Stimulated activated CD4-positive, alpha-beta T cell treated with anti-CD3 and anti-CD28 coated beads, Interleukin-4, amount 100 ng/mL, for 4 hours (primary cell): ENCODE measurements around the gene LCE7A.

Source experiments
- DNase-seq, 2 experiments: peaks; one replicate each; pipeline ENCODE4 v3.0.0-alpha.2; 2020

The LCE7A gene

GRCh38 chr1:152880907-152881306 is 21.1 kb downstream of the LCE7A start:
- DNase-seq = no peak

- DNase-seq = no peak
Observed at GRCh38 chr1:152884085-152884484, 24.3 kb downstream of the LCE7A start.

GRCh38 chr1:152884506-152884905 is 24.7 kb downstream of the LCE7A start:
- DNase-seq = no peak

DNA sequence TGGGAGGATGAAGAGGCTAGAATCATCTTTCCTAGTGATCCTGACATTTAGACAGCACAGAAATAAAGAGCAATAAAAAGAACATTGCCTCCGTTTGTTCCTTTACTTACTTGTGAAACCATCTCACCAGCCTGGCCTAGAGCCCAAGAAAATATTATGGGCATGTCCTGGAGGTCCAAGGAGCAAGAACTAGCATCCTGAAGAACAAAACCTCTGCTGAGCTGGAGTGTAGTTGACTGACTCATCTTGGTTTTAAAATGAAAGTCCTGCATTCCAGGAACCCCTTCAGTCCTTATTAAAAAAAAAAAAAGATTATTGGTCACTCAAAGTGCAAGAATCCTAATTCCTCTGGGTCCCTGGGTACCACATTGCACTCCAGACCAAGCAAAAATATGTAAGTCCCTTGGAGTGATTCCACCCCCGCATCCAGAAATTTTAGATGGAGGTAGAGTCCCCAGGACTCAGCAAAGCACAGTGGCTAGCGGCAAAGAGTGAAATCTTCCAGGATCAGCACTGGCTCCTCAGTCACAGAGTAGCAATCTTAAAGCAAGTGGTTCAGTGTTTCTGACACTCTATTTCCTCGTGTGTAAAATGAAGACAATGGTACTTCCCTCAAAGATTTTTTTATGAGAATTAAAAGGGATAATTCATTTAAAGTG is 25.3 kb downstream of the LCE7A start:
- no peak for DNase-seq

GRCh38 chr1:152886085-152886484 is 26.3 kb downstream of the LCE7A start:
- no peak for DNase-seq

GRCh38 chr1:152886758-152887409 is 27.1 kb downstream of the LCE7A start:
- no peak for DNase-seq

DNA sequence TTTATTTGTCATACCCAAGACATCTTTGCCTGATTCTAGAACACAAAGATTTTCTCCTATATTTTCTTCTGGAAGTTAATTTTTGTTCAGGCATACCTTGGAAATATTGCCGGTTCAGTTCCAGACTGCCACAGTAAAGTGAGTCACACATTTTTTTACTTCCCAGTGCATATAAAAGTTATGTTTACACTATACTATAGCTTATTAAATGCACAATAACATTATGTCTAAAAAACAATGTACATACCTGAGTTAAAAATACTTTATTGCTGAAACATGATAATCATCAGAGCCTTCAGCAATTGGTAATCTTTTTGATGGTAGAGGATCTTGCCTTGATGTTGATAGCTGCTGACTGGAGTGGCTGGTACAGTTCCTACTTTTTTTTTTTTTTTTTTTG is 28.3 kb downstream of the LCE7A start:
- no peak for DNase-seq

- DNase-seq = no peak
Observed at GRCh38 chr1:152899027-152899426, 39.2 kb downstream of the LCE7A start.

DNA sequence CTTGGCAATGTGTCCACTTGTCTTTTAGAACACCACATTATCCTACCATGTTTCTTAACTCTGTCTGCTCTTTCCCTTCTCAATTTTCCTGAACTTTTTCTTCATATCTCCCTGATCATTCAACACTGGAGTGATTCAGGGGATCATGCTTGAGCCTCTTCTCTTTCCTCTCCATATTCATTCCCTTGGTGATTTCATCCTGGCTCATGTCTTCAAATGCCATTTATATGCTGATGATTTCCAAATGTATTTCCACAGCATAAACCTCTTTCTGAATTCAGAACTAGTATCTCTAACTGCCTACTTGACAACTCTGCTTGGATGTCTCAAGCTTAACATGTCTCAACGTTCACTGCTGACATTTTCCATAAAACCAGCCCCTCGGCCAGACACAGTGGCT is 40.1 kb downstream of the LCE7A start:
- DNase-seq = no peak

DNA sequence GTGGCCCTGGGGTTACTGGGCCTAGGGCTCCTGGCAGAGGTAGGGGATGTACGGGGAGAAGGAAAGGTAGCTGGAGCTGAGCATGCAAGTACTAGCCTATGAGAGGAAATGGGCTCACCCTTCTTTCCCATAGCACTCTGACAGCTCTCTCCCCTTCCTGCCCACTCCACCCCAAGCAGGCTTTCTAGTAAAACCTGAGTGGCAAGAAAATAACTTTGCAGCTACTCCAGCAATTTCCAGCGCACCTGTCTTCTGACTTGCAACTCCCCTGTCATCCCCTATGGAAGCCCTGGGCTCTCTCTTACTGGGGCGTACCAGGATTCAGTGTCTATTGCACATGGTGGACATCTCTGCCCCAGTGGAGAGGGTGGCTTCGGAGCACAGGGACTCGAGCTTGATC is 41.8 kb downstream of the LCE7A start:
- no peak for DNase-seq

- DNase-seq = no peak
Observed at GRCh38 chr1:152902636-152903035, 42.8 kb downstream of the LCE7A start.

DNA sequence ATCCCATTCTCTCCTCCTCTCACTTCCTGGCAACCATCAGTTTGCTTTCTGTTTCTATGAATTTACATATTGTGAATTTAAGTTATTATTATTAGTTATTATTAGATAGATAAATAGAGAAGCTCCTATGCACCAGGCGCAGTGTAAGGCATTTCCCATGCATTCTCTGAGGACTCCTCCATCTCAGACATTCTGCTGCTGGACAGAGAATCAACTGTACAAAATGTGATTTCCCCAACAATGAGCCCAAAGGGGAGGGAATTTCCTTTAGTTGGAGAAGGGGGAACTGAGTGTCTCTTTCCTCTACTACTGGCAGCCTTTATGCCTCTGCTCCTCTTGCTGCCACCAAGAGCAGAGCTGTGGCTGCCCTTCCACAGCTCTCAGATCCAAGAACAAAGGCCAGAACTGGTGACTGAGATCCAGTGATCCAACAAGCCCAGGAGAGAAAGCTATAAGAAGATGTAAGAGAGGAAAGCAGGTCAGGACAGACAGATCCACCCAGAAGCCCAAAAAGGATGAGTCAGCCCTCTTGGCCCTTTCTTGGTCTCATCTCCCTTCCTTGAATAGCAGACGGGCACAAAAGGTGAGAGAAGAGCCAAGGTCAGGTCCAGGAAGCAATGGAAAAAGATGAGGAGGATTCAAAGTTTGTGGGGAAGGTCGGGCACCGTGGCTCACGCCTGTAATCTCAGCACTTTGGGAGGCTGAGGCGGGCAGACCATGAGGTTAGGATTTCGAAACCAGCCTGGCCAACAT is 45.1 kb downstream of the LCE7A start:
- no peak for DNase-seq

GRCh38 chr1:152906023-152906565 is 46.3 kb downstream of the LCE7A start:
- DNase-seq = no peak

GRCh38 chr1:152907686-152908601 is 48.1 kb downstream of the LCE7A start, which contains the start of gene IVL:
Gene IVL (plus strand): TSS chr1:152908546. CDS start chr1:152909798, 1,252 bp downstream.
- no peak for DNase-seq

DNA sequence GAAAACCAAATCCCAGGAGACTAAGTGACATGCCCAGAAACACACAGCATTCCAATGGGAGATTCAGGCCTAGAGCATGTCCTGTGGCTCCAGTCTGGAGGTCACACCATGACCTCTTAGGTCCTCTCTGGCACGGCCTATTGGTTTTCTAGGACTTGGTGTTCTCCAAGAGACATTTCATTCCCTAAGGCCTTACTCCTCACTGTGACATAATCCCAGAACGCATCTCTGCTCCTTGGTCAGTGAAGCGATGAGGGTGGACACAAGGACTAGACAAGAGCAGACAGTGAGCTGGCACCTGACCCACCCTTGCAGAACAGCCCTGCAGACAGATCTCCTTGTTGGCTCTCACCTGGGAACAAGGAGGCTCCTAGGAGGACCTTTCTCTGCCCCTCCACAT is 49.4 kb downstream of the LCE7A start:
- DNase-seq = no peak
